Measurements from ENCODE around the gene HLA-E. TPM values are rescaled to one million over a fixed set of nuclear protein-coding genes. Genes with fewer than 3 reads are reported as not detected.

The HLA-E gene
- total RNA-seq, 1 donor from 2014 or later, result 94.9 TPM

GRCh38 chr6:30452736-30453507, 36.4 kb upstream of the HLA-E start:
- Histone ChIP-seq H3K9ac (ENCODE audit: low read length) (no peak overlapping the region), H3K4me2 (ENCODE audit: low read length) (peak overlapping the region; percentile 31), H2AFZ (ENCODE audit: low read depth, low read length) (no peak overlapping the region), H3K27ac (ENCODE audit: low read depth, low read length) (no peak overlapping the region), H3K4me1 (ENCODE audit: insufficient read depth, low read length) (peaks cover 6% of the 10 kb centered on the region), H3K79me2 (ENCODE audit: insufficient read depth, low read length) (no peaks in the 10 kb centered on the region), H3K27me3 (ENCODE audit: insufficient read depth, low read length) (peaks cover 85% of the 10 kb centered on the region), H3K36me3 (ENCODE audit: insufficient read depth, low read length) (no peaks in the 10 kb centered on the region), H4K20me1 (ENCODE audit: insufficient read depth, low read length) (no peaks in the 10 kb centered on the region), H3K4me3 (ENCODE audit: insufficient read depth, low read depth, low read length) (no peak overlapping the region), H3K9me3 (ENCODE audit: insufficient read depth, low read depth, low read length) (no peaks in the 10 kb centered on the region)
- H3K27ac Mint-ChIP-seq (ENCODE audit: unreplicated experiment), result no peak overlapping the region
- peaks cover 73% of the 10 kb centered on the region for H3K27me3 Mint-ChIP-seq (ENCODE audit: low read depth, unreplicated experiment)
- DNase-seq (ENCODE audit: low read depth) (no peak), FAIRE-seq (no peak)
- H3K36me3 Mint-ChIP-seq (ENCODE audit: low read depth, unreplicated experiment), result peaks cover 2% of the 10 kb centered on the region
- H3K9me3 Mint-ChIP-seq (ENCODE audit: unreplicated experiment), result peaks cover 6% of the 10 kb centered on the region
- H3K4me1 Mint-ChIP-seq (ENCODE audit: low read depth, unreplicated experiment), result peaks cover 5% of the 10 kb centered on the region
- no peak overlapping the region for H3K4me3 Mint-ChIP-seq (ENCODE audit: unreplicated experiment)
- no peak for TF ChIP-seq CTCF (IDR thresholded peaks at IDR 0.05; ENCODE audit: insufficient read depth, low read depth, low read length)
- TF ChIP-seq EZH2 (IDR thresholded peaks at IDR 0.05; ENCODE audit: insufficient read depth, low read length), result peak; percentile 76

GRCh38 chr6:30453508-30454116, 35.7 kb upstream of the HLA-E start:
- TF ChIP-seq CTCF (IDR thresholded peaks at IDR 0.05; ENCODE audit: insufficient read depth, low read depth, low read length), result peak; percentile 60
- TF ChIP-seq EZH2 (IDR thresholded peaks at IDR 0.05; ENCODE audit: insufficient read depth, low read length), result no peak
- peak overlapping the region; percentile 31 for H3K4me2 ChIP-seq (ENCODE audit: low read length)
- FAIRE-seq, result no peak
- H3K36me3 Mint-ChIP-seq (ENCODE audit: low read depth, unreplicated experiment), result peaks cover 2% of the 10 kb centered on the region
- H3K4me3 Mint-ChIP-seq (ENCODE audit: unreplicated experiment), result peak overlapping the region; percentile 45
- H2AFZ ChIP-seq (ENCODE audit: low read depth, low read length), result no peak overlapping the region
- no peak overlapping the region for H3K9ac ChIP-seq (ENCODE audit: low read length)
- peaks cover 5% of the 10 kb centered on the region for H3K4me1 Mint-ChIP-seq (ENCODE audit: low read depth, unreplicated experiment)
- peaks cover 73% of the 10 kb centered on the region for H3K27me3 Mint-ChIP-seq (ENCODE audit: low read depth, unreplicated experiment)
- H3K9me3 ChIP-seq (ENCODE audit: insufficient read depth, low read depth, low read length), result no peaks in the 10 kb centered on the region
- H3K79me2 ChIP-seq (ENCODE audit: insufficient read depth, low read length), result no peaks in the 10 kb centered on the region
- H3K27ac Mint-ChIP-seq (ENCODE audit: unreplicated experiment), result no peak overlapping the region
- peaks cover 6% of the 10 kb centered on the region for H3K9me3 Mint-ChIP-seq (ENCODE audit: unreplicated experiment)
- H3K4me3 ChIP-seq (ENCODE audit: insufficient read depth, low read depth, low read length), result no peak overlapping the region
- no peaks in the 10 kb centered on the region for H3K36me3 ChIP-seq (ENCODE audit: insufficient read depth, low read length)
- peaks cover 86% of the 10 kb centered on the region for H3K27me3 ChIP-seq (ENCODE audit: insufficient read depth, low read length)
- peaks cover 6% of the 10 kb centered on the region for H3K4me1 ChIP-seq (ENCODE audit: insufficient read depth, low read length)
- H4K20me1 ChIP-seq (ENCODE audit: insufficient read depth, low read length), result no peaks in the 10 kb centered on the region
- peak; percentile 44 for DNase-seq (ENCODE audit: low read depth)
- H3K27ac ChIP-seq (ENCODE audit: low read depth, low read length), result no peak overlapping the region

- H3K4me1 ChIP-seq (ENCODE audit: insufficient read depth, low read length), result peaks cover 5% of the 10 kb centered on the region
- peaks cover 93% of the 10 kb centered on the region for H3K27me3 ChIP-seq (ENCODE audit: insufficient read depth, low read length)
- H3K9me3 ChIP-seq (ENCODE audit: insufficient read depth, low read depth, low read length), result peaks cover 3% of the 10 kb centered on the region
- no peak for FAIRE-seq
- no peaks in the 10 kb centered on the region for H3K36me3 ChIP-seq (ENCODE audit: insufficient read depth, low read length)
- H3K27ac ChIP-seq (ENCODE audit: low read depth, low read length), result no peak overlapping the region
- H3K9ac ChIP-seq (ENCODE audit: low read length), result no peak overlapping the region
- H2AFZ ChIP-seq (ENCODE audit: low read depth, low read length), result no peak overlapping the region
- Mint-ChIP-seq H3K9me3 (ENCODE audit: unreplicated experiment) (peaks cover 13% of the 10 kb centered on the region), H3K4me3 (ENCODE audit: unreplicated experiment) (no peak overlapping the region), H3K27me3 (ENCODE audit: low read depth, unreplicated experiment) (peaks cover 83% of the 10 kb centered on the region), H3K36me3 (ENCODE audit: low read depth, unreplicated experiment) (no peaks in the 10 kb centered on the region), H3K27ac (ENCODE audit: unreplicated experiment) (no peak overlapping the region), H3K4me1 (ENCODE audit: low read depth, unreplicated experiment) (no peaks in the 10 kb centered on the region)
- no peak for DNase-seq (ENCODE audit: low read depth)
- TF ChIP-seq EZH2 (IDR thresholded peaks at IDR 0.05; ENCODE audit: insufficient read depth, low read length), result no peak
- no peak for TF ChIP-seq CTCF (IDR thresholded peaks at IDR 0.05; ENCODE audit: insufficient read depth, low read depth, low read length)
- H3K79me2 ChIP-seq (ENCODE audit: insufficient read depth, low read length), result no peaks in the 10 kb centered on the region
- H3K4me3 ChIP-seq (ENCODE audit: insufficient read depth, low read depth, low read length), result no peak overlapping the region
- no peak overlapping the region for H3K4me2 ChIP-seq (ENCODE audit: low read length)
- H4K20me1 ChIP-seq (ENCODE audit: insufficient read depth, low read length), result no peaks in the 10 kb centered on the region
Measured at GRCh38 chr6:30459145-30459544, 30.2 kb upstream of the HLA-E start.

Data from astrocyte (in vitro differentiated cells and primary cell).